ENCODE results near the gene PSEN1. TPM values are rescaled to one million over a fixed set of nuclear protein-coding genes. Genes with fewer than 3 reads are reported as not detected.

PSEN1 gene
- total and polyA plus RNA-seq, 2 experiments from 2014 or later = 14.6 to 35.7 TPM

DNA sequence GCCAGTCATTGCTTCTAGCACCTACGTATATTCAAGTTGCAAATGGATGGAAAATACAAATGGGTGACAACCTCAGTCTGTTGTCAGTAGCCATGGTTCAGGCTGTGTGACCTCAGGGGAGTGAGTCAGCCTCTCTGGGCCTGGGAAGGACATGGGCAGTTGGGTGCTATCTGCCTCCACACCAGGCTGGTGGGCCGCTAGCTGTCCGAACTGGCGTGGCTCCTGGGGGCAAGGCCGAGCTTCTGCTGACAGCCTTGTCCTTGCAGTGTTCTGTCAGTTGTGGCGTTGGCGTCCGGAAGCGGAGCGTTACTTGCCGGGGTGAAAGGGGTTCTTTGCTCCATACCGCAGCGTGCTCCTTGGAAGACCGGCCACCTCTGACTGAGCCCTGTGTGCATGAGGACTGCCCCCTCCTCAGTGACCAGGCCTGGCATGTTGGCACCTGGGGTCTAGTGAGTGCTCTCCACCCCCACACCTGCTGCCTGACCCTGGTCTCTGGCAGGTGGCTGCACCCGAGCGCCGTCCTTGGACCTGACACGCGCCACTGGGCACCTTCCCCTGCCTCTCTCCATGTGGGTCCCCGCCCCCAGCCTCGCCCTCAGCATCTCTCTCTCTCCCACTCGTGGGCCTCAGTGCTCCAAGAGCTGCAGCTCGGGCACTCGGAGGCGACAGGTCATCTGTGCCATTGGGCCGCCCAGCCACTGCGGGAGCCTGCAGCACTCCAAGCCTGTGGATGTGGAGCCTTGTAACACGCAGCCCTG is 118.1 kb downstream of the PSEN1 start:
- no peaks in the 10 kb centered on the region for H3K36me3 Mint-ChIP-seq (ENCODE audit: low read depth)
- ATAC-seq (no peak), DNase-seq (ENCODE audit: low spot score) (no peak)
- H3K4me1 ChIP-seq (ENCODE audit: insufficient read depth) = no peaks in the 10 kb centered on the region
- H3K9me2 ChIP-seq (ENCODE audit: insufficient read depth) = no peaks in the 10 kb centered on the region
- no peaks in the 10 kb centered on the region for H3K79me2 ChIP-seq (replicated peaks; ENCODE audit: insufficient read depth)
- H3K36me3 ChIP-seq (ENCODE audit: insufficient read depth) = no peaks in the 10 kb centered on the region
- H4K20me1 ChIP-seq (replicated peaks; ENCODE audit: insufficient read depth) = no peaks in the 10 kb centered on the region
- H3K27ac ChIP-seq (ENCODE audit: low read depth) = no peak overlapping the region
- H2AFZ ChIP-seq = no peak overlapping the region
- TF ChIP-seq CTCF (conservative IDR thresholded peaks at IDR 0.05; ENCODE audit: low read depth in 2 of 2) = no peak
- no peak for TF ChIP-seq CREB1 (CRISPR knock-in tag; IDR thresholded peaks at IDR 0.05; ENCODE audit: low read depth)
- TF ChIP-seq ETS1 (IDR thresholded peaks at IDR 0.05) = no peak
- TF ChIP-seq STAT1 (IDR thresholded peaks at IDR 0.05; ENCODE audit: unreplicated experiment) = no peak
- no peak for TF ChIP-seq ZNF331 (CRISPR knock-in tag; IDR thresholded peaks at IDR 0.05; ENCODE audit: low read depth)
- no peak for TF ChIP-seq JUNB (IDR thresholded peaks at IDR 0.05; ENCODE audit: unreplicated experiment)
- TF ChIP-seq, protein P1, sequence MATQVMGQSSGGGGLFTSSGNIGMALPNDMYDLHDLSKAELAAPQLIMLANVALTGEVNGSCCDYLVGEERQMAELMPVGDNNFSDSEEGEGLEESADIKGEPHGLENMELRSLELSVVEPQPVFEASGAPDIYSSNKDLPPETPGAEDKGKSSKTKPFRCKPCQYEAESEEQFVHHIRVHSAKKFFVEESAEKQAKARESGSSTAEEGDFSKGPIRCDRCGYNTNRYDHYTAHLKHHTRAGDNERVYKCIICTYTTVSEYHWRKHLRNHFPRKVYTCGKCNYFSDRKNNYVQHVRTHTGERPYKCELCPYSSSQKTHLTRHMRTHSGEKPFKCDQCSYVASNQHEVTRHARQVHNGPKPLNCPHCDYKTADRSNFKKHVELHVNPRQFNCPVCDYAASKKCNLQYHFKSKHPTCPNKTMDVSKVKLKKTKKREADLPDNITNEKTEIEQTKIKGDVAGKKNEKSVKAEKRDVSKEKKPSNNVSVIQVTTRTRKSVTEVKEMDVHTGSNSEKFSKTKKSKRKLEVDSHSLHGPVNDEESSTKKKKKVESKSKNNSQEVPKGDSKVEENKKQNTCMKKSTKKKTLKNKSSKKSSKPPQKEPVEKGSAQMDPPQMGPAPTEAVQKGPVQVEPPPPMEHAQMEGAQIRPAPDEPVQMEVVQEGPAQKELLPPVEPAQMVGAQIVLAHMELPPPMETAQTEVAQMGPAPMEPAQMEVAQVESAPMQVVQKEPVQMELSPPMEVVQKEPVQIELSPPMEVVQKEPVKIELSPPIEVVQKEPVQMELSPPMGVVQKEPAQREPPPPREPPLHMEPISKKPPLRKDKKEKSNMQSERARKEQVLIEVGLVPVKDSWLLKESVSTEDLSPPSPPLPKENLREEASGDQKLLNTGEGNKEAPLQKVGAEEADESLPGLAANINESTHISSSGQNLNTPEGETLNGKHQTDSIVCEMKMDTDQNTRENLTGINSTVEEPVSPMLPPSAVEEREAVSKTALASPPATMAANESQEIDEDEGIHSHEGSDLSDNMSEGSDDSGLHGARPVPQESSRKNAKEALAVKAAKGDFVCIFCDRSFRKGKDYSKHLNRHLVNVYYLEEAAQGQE (IDR thresholded peaks at IDR 0.05; ENCODE audit: unreplicated experiment) = no peak
- no peak for TF ChIP-seq ZNF114 (CRISPR knock-in tag; IDR thresholded peaks at IDR 0.05)
- no peaks in the 10 kb centered on the region for H3K9me3 Mint-ChIP-seq
- no peaks in the 10 kb centered on the region for H3F3A ChIP-seq (replicated peaks; ENCODE audit: low read depth)
- no peak overlapping the region for H3K4me2 ChIP-seq
- H3K4me3 Mint-ChIP-seq = no peak overlapping the region
- H3K4me3 ChIP-seq = no peak overlapping the region
- H3K27me3 ChIP-seq (ENCODE audit: insufficient read depth) = no peaks in the 10 kb centered on the region
- no peak overlapping the region for H3K27ac Mint-ChIP-seq
- H3K4me1 Mint-ChIP-seq = peaks cover 3% of the 10 kb centered on the region; the same call in 1 of the 3 replicates
- H3K27me3 Mint-ChIP-seq (ENCODE audit: insufficient read depth, low read depth, poor library complexity) = peaks cover 5% of the 10 kb centered on the region

DNA sequence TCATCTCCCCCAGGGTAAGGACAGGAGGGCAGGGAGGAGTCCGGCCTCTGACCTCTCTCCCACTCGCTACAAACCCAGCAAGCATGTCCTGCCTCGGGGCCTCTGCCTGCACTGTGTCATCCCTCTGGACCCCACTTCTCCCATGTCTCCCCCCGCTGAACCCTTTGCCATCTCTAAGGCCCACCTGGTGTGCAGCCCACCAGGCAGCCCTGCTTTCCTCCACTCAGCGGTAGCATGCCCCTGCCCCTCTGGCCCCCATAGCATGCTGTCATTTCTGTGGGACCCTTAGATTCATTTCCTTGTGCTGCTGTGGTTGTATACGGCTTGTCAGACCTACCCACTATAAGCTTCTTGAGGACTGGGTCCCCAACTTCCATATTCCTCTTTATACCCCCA is 118.7 kb downstream of the PSEN1 start:
- no peak for DNase-seq (ENCODE audit: low spot score)
- no peak overlapping the region for H3K4me3 ChIP-seq
- no peaks in the 10 kb centered on the region for H3K27me3 ChIP-seq (ENCODE audit: insufficient read depth)
- H3K4me3 Mint-ChIP-seq = no peak overlapping the region
- ATAC-seq = no peak
- no peaks in the 10 kb centered on the region for H3K9me2 ChIP-seq (ENCODE audit: insufficient read depth)
- H3K9me3 Mint-ChIP-seq = no peaks in the 10 kb centered on the region
- no peaks in the 10 kb centered on the region for H3K36me3 Mint-ChIP-seq (ENCODE audit: low read depth)
- H3K27me3 Mint-ChIP-seq (ENCODE audit: insufficient read depth, low read depth, poor library complexity) = peaks cover 5% of the 10 kb centered on the region
- H3K27ac ChIP-seq (ENCODE audit: low read depth) = no peak overlapping the region
- no peaks in the 10 kb centered on the region for H3K4me1 ChIP-seq (ENCODE audit: insufficient read depth)
- no peak overlapping the region for H3K27ac Mint-ChIP-seq
- H3K79me2 ChIP-seq (replicated peaks; ENCODE audit: insufficient read depth) = no peaks in the 10 kb centered on the region
- H3K4me2 ChIP-seq = no peak overlapping the region
- no peaks in the 10 kb centered on the region for H3F3A ChIP-seq (replicated peaks; ENCODE audit: low read depth)
- H2AFZ ChIP-seq = no peak overlapping the region
- H3K4me1 Mint-ChIP-seq = no peaks in the 10 kb centered on the region
- H4K20me1 ChIP-seq (replicated peaks; ENCODE audit: insufficient read depth) = no peaks in the 10 kb centered on the region
- H3K36me3 ChIP-seq (ENCODE audit: insufficient read depth) = no peaks in the 10 kb centered on the region
- TF ChIP-seq ZNF331 (CRISPR knock-in tag; IDR thresholded peaks at IDR 0.05; ENCODE audit: low read depth) (no peak), CREB1 (CRISPR knock-in tag; IDR thresholded peaks at IDR 0.05; ENCODE audit: low read depth) (no peak), NANOG (IDR thresholded peaks at IDR 0.05; ENCODE audit: borderline replicate concordance) (no peak), JUNB (IDR thresholded peaks at IDR 0.05; ENCODE audit: unreplicated experiment) (no peak), ETS1 (IDR thresholded peaks at IDR 0.05) (no peak)
